ENCODE data around the gene CSMD2.
A peak's percentile ranks its signal among the peaks of the same experiment; 100 is the strongest.

CSMD2 gene

GRCh38 chr1:33602271-33602670 is 562.8 kb downstream of the CSMD2 start:
- in situ Hi-C loops (cut with HindIII; ENCODE audit: low pct_ligation_motif_present, low pct_unique_long_range_greater_than_20kb, low sequenced_read_pairs): no loop called here
- no peak for DNase-seq

GRCh38 chr1:33601751-33602150 is 563.3 kb downstream of the CSMD2 start:
- DNase-seq: no peak
- in situ Hi-C loops (cut with HindIII; ENCODE audit: low pct_ligation_motif_present, low pct_unique_long_range_greater_than_20kb, low sequenced_read_pairs): no loop called here

GRCh38 chr1:33599516-33600115 is 565.4 kb downstream of the CSMD2 start:
- in situ Hi-C loops (cut with HindIII; ENCODE audit: low pct_ligation_motif_present, low pct_unique_long_range_greater_than_20kb, low sequenced_read_pairs): no loop called here

GRCh38 chr1:33588726-33589125 is 576.3 kb downstream of the CSMD2 start:
- in situ Hi-C loops (cut with HindIII; ENCODE audit: low pct_ligation_motif_present, low pct_unique_long_range_greater_than_20kb, low sequenced_read_pairs): no loop called here
- no peak for DNase-seq

More at GRCh38 chr1:33599516-33600115, 565.4 kb downstream of the CSMD2 start:
- no peak for DNase-seq

- no peak for DNase-seq
- in situ Hi-C loops (cut with HindIII; ENCODE audit: low pct_ligation_motif_present, low pct_unique_long_range_greater_than_20kb, low sequenced_read_pairs): no loop called here
Measured at GRCh38 chr1:33586795-33587194, 578.2 kb downstream of the CSMD2 start.

- DNase-seq: peak; percentile 16
Measured at GRCh38 chr1:33586106-33586505, 578.9 kb downstream of the CSMD2 start.

GRCh38 chr1:33583567-33583966 is 581.5 kb downstream of the CSMD2 start:
- DNase-seq: no peak
- in situ Hi-C loops (cut with HindIII; ENCODE audit: low pct_ligation_motif_present, low pct_unique_long_range_greater_than_20kb, low sequenced_read_pairs): no loop called here

More at GRCh38 chr1:33586106-33586505, 578.9 kb downstream of the CSMD2 start:
- in situ Hi-C loops (cut with HindIII; ENCODE audit: low pct_ligation_motif_present, low pct_unique_long_range_greater_than_20kb, low sequenced_read_pairs): no loop called here

- in situ Hi-C loops (cut with HindIII; ENCODE audit: low pct_ligation_motif_present, low pct_unique_long_range_greater_than_20kb, low sequenced_read_pairs): no loop called here
- DNase-seq: no peak
Measured at GRCh38 chr1:33578557-33579448, 586.2 kb downstream of the CSMD2 start.

GRCh38 chr1:33577663-33578062 is 587.4 kb downstream of the CSMD2 start:
- no peak for DNase-seq
- in situ Hi-C loops (cut with HindIII; ENCODE audit: low pct_ligation_motif_present, low pct_unique_long_range_greater_than_20kb, low sequenced_read_pairs): no loop called here

- no peak for DNase-seq
- in situ Hi-C loops (cut with HindIII; ENCODE audit: low pct_ligation_motif_present, low pct_unique_long_range_greater_than_20kb, low sequenced_read_pairs): no loop called here
Measured at GRCh38 chr1:33576821-33577599, 588.0 kb downstream of the CSMD2 start.

GRCh38 chr1:33575324-33575879 is 589.6 kb downstream of the CSMD2 start:
- in situ Hi-C loops (cut with HindIII; ENCODE audit: low pct_ligation_motif_present, low pct_unique_long_range_greater_than_20kb, low sequenced_read_pairs): no loop called here
- no peak for DNase-seq

- in situ Hi-C loops (cut with HindIII; ENCODE audit: low pct_ligation_motif_present, low pct_unique_long_range_greater_than_20kb, low sequenced_read_pairs): no loop called here
- DNase-seq: no peak
Measured at GRCh38 chr1:33573661-33574060, 591.4 kb downstream of the CSMD2 start.

GRCh38 chr1:33572387-33572786 is 592.6 kb downstream of the CSMD2 start:
- no peak for DNase-seq
- in situ Hi-C loops (cut with HindIII; ENCODE audit: low pct_ligation_motif_present, low pct_unique_long_range_greater_than_20kb, low sequenced_read_pairs): no loop called here

- no peak for DNase-seq
- in situ Hi-C loops (cut with HindIII; ENCODE audit: low pct_ligation_motif_present, low pct_unique_long_range_greater_than_20kb, low sequenced_read_pairs): no loop called here
Measured at GRCh38 chr1:33569331-33569730, 595.7 kb downstream of the CSMD2 start.

GRCh38 chr1:33563699-33564098 is 601.3 kb downstream of the CSMD2 start:
- DNase-seq: no peak
- in situ Hi-C loops (cut with HindIII; ENCODE audit: low pct_ligation_motif_present, low pct_unique_long_range_greater_than_20kb, low sequenced_read_pairs): no loop called here

- in situ Hi-C loops (cut with HindIII; ENCODE audit: low pct_ligation_motif_present, low pct_unique_long_range_greater_than_20kb, low sequenced_read_pairs): no loop called here
- DNase-seq: no peak
Measured at GRCh38 chr1:33562563-33562962, 602.5 kb downstream of the CSMD2 start.

GRCh38 chr1:33561576-33561975 is 603.5 kb downstream of the CSMD2 start:
- in situ Hi-C loops (cut with HindIII; ENCODE audit: low pct_ligation_motif_present, low pct_unique_long_range_greater_than_20kb, low sequenced_read_pairs): no loop called here
- no peak for DNase-seq

- no peak for DNase-seq
- in situ Hi-C loops (cut with HindIII; ENCODE audit: low pct_ligation_motif_present, low pct_unique_long_range_greater_than_20kb, low sequenced_read_pairs): no loop called here
Measured at GRCh38 chr1:33560680-33561079, 604.4 kb downstream of the CSMD2 start.

GRCh38 chr1:33548721-33549120 is 616.3 kb downstream of the CSMD2 start:
- in situ Hi-C loops (cut with HindIII; ENCODE audit: low pct_ligation_motif_present, low pct_unique_long_range_greater_than_20kb, low sequenced_read_pairs): no loop called here
- DNase-seq: no peak
